H9 (cell line): ENCODE measurements around the gene TSFM. TPM values are rescaled to one million over a fixed set of nuclear protein-coding genes. Genes with fewer than 3 reads are reported as not detected.

Experiments used
- DNase-seq: peaks from one replicate; pipeline ENCODE4 v3.0.0-alpha.2; 2017
- H2AFZ ChIP-seq: one replicate; pipeline ENCODE4 v1.6.1; 2013; ENCODE audit warnings: mild to moderate bottlenecking, low read length, control low read depth, moderate library complexity
- H2AK5ac ChIP-seq: 2 replicates; pipeline ENCODE4 v1.6.1; 2013; ENCODE audit warnings: low read length, control low read depth, mixed read lengths; ENCODE audit not compliant: insufficient read length
- H2BK120ac ChIP-seq: one replicate; pipeline ENCODE4 v1.6.1; 2013; ENCODE audit warnings: low read depth, mild to moderate bottlenecking, low read length, control low read depth, inconsistent platforms; ENCODE audit not compliant: poor library complexity, severe bottlenecking
- H2BK12ac ChIP-seq: 2 replicates; pipeline ENCODE4 v1.6.1; 2013; ENCODE audit warnings: low read length, control low read depth, mixed read lengths, low read depth; ENCODE audit not compliant: insufficient read length
- H2BK15ac ChIP-seq: 2 replicates; pipeline ENCODE4 v1.6.1; 2013; ENCODE audit warnings: low read depth, low read length, control low read depth
- H2BK20ac ChIP-seq: one replicate; pipeline ENCODE4 v1.6.1; 2013; ENCODE audit warnings: low read depth, mild to moderate bottlenecking, low read length, control low read depth, inconsistent platforms; ENCODE audit not compliant: poor library complexity, severe bottlenecking
- H2BK5ac ChIP-seq: 2 replicates; pipeline ENCODE4 v1.6.1; 2013; ENCODE audit warnings: low read length, control low read depth, mixed read lengths; ENCODE audit not compliant: insufficient read length
- H3K14ac ChIP-seq: 2 replicates; pipeline ENCODE4 v1.6.1; 2013; ENCODE audit warnings: low read length, control low read depth; ENCODE audit not compliant: insufficient read depth
- H3K18ac ChIP-seq: 2 replicates; pipeline ENCODE4 v1.6.1; 2013; ENCODE audit warnings: low read depth, mild to moderate bottlenecking, mixed read lengths, low read length, control low read depth; ENCODE audit not compliant: insufficient read length
- H3K23ac ChIP-seq: 2 replicates; pipeline ENCODE4 v1.6.1; 2013; ENCODE audit warnings: low read length, control low read depth, mixed read lengths, low read depth; ENCODE audit not compliant: insufficient read length
- H3K23me2 ChIP-seq: 2 replicates; pipeline ENCODE4 v1.6.1; 2013; ENCODE audit warnings: low read depth, mild to moderate bottlenecking, mixed read lengths, low read length, control low read depth; ENCODE audit not compliant: insufficient read length, poor library complexity, severe bottlenecking
- H3K27ac ChIP-seq: 2 replicates; pipeline ENCODE4 v1.5.1; 2013; ENCODE audit warnings: low read length, control low read depth, mixed read lengths, low read depth; ENCODE audit not compliant: insufficient read length
- H3K27me3 ChIP-seq: 2 replicates; pipeline ENCODE4 v1.6.1; 2013; ENCODE audit warnings: low read length, control low read depth, inconsistent platforms; ENCODE audit not compliant: insufficient read depth
- H3K4ac ChIP-seq: 2 replicates; pipeline ENCODE4 v1.6.1; 2013; ENCODE audit warnings: low read depth, mild to moderate bottlenecking, control low read depth, inconsistent platforms, low read length, moderate library complexity
- H3K4me1 ChIP-seq: 2 replicates; pipeline ENCODE4 v1.6.1; 2013; ENCODE audit warnings: low read length, control low read depth, inconsistent platforms; ENCODE audit not compliant: insufficient read depth
- H3K4me2 ChIP-seq: 2 replicates; pipeline ENCODE4 v1.6.1; 2013; ENCODE audit warnings: low read length, control low read depth, mixed read lengths; ENCODE audit not compliant: insufficient read length, insufficient read depth
- H3K56ac ChIP-seq: 2 replicates; pipeline ENCODE4 v1.6.1; 2013; ENCODE audit warnings: low read depth, mild to moderate bottlenecking, mixed read lengths, low read length, control low read depth; ENCODE audit not compliant: insufficient read length
- H3K79me1 ChIP-seq: 2 replicates; pipeline ENCODE4 v1.6.1; 2013; ENCODE audit warnings: low read depth, mild to moderate bottlenecking, moderate library complexity, low read length, control low read depth, inconsistent platforms; ENCODE audit not compliant: insufficient read depth, poor library complexity, severe bottlenecking
- H3K79me2 ChIP-seq: 2 replicates; pipeline ENCODE4 v1.6.1; 2013; ENCODE audit warnings: low read length, control low read depth, inconsistent platforms; ENCODE audit not compliant: insufficient read depth
- H3K9ac ChIP-seq: 2 replicates; pipeline ENCODE4 v1.6.1; 2013; ENCODE audit warnings: low read length, control low read depth, mixed read lengths; ENCODE audit not compliant: insufficient read length; ENCODE audit errors: extremely low read depth
- H3K9me3 ChIP-seq: one replicate; pipeline ENCODE4 v1.6.1; 2013; ENCODE audit warnings: low read depth, low read length, inconsistent platforms; ENCODE audit not compliant: control insufficient read depth
- H3T11ph ChIP-seq: one replicate; pipeline ENCODE4 v1.6.1; 2013; ENCODE audit warnings: mild to moderate bottlenecking, low read length, control low read depth, inconsistent platforms
- H4K20me1 ChIP-seq: one replicate; pipeline ENCODE4 v1.6.1; 2013; ENCODE audit not compliant: control insufficient read depth, insufficient read length, insufficient read depth
- H4K5ac ChIP-seq: 2 replicates; pipeline ENCODE4 v1.6.1; 2013; ENCODE audit warnings: low read depth, mild to moderate bottlenecking, mixed read lengths, low read length, control low read depth; ENCODE audit not compliant: insufficient read length
- H4K8ac ChIP-seq: replicated peaks from 2 replicates; pipeline ENCODE4 v1.6.1; 2013; ENCODE audit warnings: low read length, control low read depth, mixed read lengths, low read depth; ENCODE audit not compliant: insufficient read length
- H4K91ac ChIP-seq: 2 replicates; pipeline ENCODE4 v1.6.1; 2013; ENCODE audit warnings: low read depth, mild to moderate bottlenecking, moderate library complexity, mixed read lengths, low read length, control low read depth; ENCODE audit not compliant: insufficient read length
- H3K27ac Mint-ChIP-seq, 3 experiments: 2 replicates in 2 of 3; 3 replicates in 1 of 3; pipeline ENCODE4 v1.8.0; 2020 to 2021; ENCODE audit warnings: mixed read lengths in 3 of 3, mild to moderate bottlenecking in 1 of 3, moderate library complexity in 1 of 3
- H3K27me3 Mint-ChIP-seq: 2 replicates; pipeline ENCODE4 v1.8.0; 2021; ENCODE audit warnings: low read depth, mild to moderate bottlenecking, moderate library complexity, mixed read lengths
- H3K36me3 Mint-ChIP-seq, 3 experiments: 2 replicates in 2 of 3; 3 replicates in 1 of 3; pipeline ENCODE4 v1.8.0; 2020 to 2021; ENCODE audit warnings: low read depth in 3 of 3, mixed read lengths in 3 of 3; ENCODE audit not compliant: insufficient read depth in 1 of 3
- H3K4me1 Mint-ChIP-seq, 2 experiments: 2 replicates each; pipeline ENCODE4 v1.8.0; 2020; ENCODE audit warnings: mixed read lengths in 2 of 2
- H3K4me3 Mint-ChIP-seq, 2 experiments: 2 replicates in 1 of 2; 3 replicates in 1 of 2; pipeline ENCODE4 v1.8.0; 2020 to 2021; ENCODE audit warnings: mild to moderate bottlenecking in 2 of 2, mixed read lengths in 2 of 2, moderate library complexity in 1 of 2
- H3K9me3 Mint-ChIP-seq, 2 experiments: 2 replicates in 1 of 2; 3 replicates in 1 of 2; pipeline ENCODE4 v1.8.0; 2020; ENCODE audit warnings: mild to moderate bottlenecking in 2 of 2, mixed read lengths in 2 of 2, moderate library complexity in 1 of 2
- WGBS: extraction: QIAGEN DNeasy Blood & Tissue Kit; methylation state at CpG from one replicate; pipeline ENCODE4 v1.1.7; 2013; ENCODE audit warnings: missing lambda C conversion rate, low lambda C conversion rate, mixed read lengths; ENCODE audit not compliant: insufficient read length; ENCODE audit errors: extremely low coverage; 5-methylcytosine and 5-hydroxymethylcytosine counted together
- total RNA-seq: library from RNA; stranded (reverse); gene quantifications from 2 replicates; pipeline ENCODE4 v1.2.1, GENCODE V29; 2021
- TF ChIP-seq, protein P1 (sequence below): fragments of 200-600 bp; sonication (generic); conservative IDR thresholded peaks from 3 replicates; pipeline ENCODE4 v1.8.0; 2021; ENCODE audit warnings: antibody characterized with exemption, mild to moderate bottlenecking

The TSFM gene
- total RNA-seq, 1 experiment from 2014 or later = 50.2 TPM

- TF ChIP-seq, protein P1, sequence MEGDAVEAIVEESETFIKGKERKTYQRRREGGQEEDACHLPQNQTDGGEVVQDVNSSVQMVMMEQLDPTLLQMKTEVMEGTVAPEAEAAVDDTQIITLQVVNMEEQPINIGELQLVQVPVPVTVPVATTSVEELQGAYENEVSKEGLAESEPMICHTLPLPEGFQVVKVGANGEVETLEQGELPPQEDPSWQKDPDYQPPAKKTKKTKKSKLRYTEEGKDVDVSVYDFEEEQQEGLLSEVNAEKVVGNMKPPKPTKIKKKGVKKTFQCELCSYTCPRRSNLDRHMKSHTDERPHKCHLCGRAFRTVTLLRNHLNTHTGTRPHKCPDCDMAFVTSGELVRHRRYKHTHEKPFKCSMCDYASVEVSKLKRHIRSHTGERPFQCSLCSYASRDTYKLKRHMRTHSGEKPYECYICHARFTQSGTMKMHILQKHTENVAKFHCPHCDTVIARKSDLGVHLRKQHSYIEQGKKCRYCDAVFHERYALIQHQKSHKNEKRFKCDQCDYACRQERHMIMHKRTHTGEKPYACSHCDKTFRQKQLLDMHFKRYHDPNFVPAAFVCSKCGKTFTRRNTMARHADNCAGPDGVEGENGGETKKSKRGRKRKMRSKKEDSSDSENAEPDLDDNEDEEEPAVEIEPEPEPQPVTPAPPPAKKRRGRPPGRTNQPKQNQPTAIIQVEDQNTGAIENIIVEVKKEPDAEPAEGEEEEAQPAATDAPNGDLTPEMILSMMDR = no peak
- peaks cover 29% of the 10 kb centered on the region for H3K27me3 ChIP-seq
- no CpG with 5 or more reads among the region's 3 CpGs for WGBS
- H3K27me3 Mint-ChIP-seq = peaks cover 58% of the 10 kb centered on the region
- no peak overlapping the region for H3K4ac ChIP-seq
- no peak overlapping the region for H3K18ac ChIP-seq
- H3K23ac ChIP-seq = no peak overlapping the region
- no peak overlapping the region for H3K27ac Mint-ChIP-seq
- no peak overlapping the region for H3K56ac ChIP-seq
- no peak overlapping the region for H2AFZ ChIP-seq
- no peak overlapping the region for H3K9ac ChIP-seq
- no peak overlapping the region for H3K4me3 Mint-ChIP-seq
- no peak overlapping the region for H3K27ac ChIP-seq
- no peaks in the 10 kb centered on the region for H3K79me2 ChIP-seq
- H3T11ph ChIP-seq = no peak overlapping the region
- H3K4me2 ChIP-seq = no peak overlapping the region
- H2BK12ac ChIP-seq = no peak overlapping the region
- no peak overlapping the region for H4K91ac ChIP-seq
- peak; percentile 52 for DNase-seq
- H2BK5ac ChIP-seq = no peak overlapping the region
- H3K23me2 ChIP-seq = peaks cover 14% of the 10 kb centered on the region
- no peaks in the 10 kb centered on the region for H3K9me3 ChIP-seq
- peaks cover 0 to 19% (median 6%) of the 10 kb centered on the region in 3 experiments; a peak in 4 of 7 replicates for H3K36me3 Mint-ChIP-seq
- H3K9me3 Mint-ChIP-seq = no peaks in the 10 kb centered on the region
- peaks cover 23 to 31% of the 10 kb centered on the region in 2 experiments for H3K4me1 Mint-ChIP-seq
- no peak overlapping the region for H2AK5ac ChIP-seq
- no peak overlapping the region for H4K5ac ChIP-seq
- no peaks in the 10 kb centered on the region for H4K20me1 ChIP-seq
- no peak overlapping the region for H2BK120ac ChIP-seq
- no peaks in the 10 kb centered on the region for H3K4me1 ChIP-seq
- no peak overlapping the region for H4K8ac ChIP-seq
- H2BK15ac ChIP-seq = no peak overlapping the region
- no peak overlapping the region for H2BK20ac ChIP-seq
- no peaks in the 10 kb centered on the region for H3K79me1 ChIP-seq
- no peak overlapping the region for H3K14ac ChIP-seq
These were observed 22.1 kb upstream of the TSFM start for GRCh38 chr12:57760347-57760982.
